GM21737 (cell line): ENCODE results near the gene VASN.
A peak's percentile ranks its signal among the peaks of the same experiment; 100 is the strongest.
"Not testable (repeated sequence)": the region's sequence is repeated elsewhere in the genome, so short reads cannot be mapped to it uniquely, and the experiment has no call there.

Experiments used
- ATAC-seq: cut with Tn5 transposase; IDR thresholded peaks from one replicate; pipeline ENCODE4 v1.9.1; 2021; ENCODE audit warnings: mild to moderate bottlenecking, moderate library complexity; ENCODE audit not compliant: unreplicated experiment

VASN gene

GRCh38 chr16:4336701-4337539 is 34.7 kb upstream of the VASN start:
- ATAC-seq = no peak

GRCh38 chr16:4337540-4338088 is 34.0 kb upstream of the VASN start:
- no peak for ATAC-seq

- ATAC-seq = no peak
These were observed 33.5 kb upstream of the VASN start for GRCh38 chr16:4338125-4338582.

GRCh38 chr16:4338712-4339299 is 32.8 kb upstream of the VASN start:
- no peak for ATAC-seq

GRCh38 chr16:4339455-4339854 is 32.2 kb upstream of the VASN start:
- no peak for ATAC-seq

GRCh38 chr16:4339909-4340308 is 31.7 kb upstream of the VASN start:
- no peak for ATAC-seq

- no peak for ATAC-seq
These were observed 31.2 kb upstream of the VASN start for GRCh38 chr16:4340443-4340842.

- ATAC-seq = no peak
These were observed 30.4 kb upstream of the VASN start for GRCh38 chr16:4341250-4341649.

GRCh38 chr16:4342866-4343744 is 28.5 kb upstream of the VASN start:
- no peak for ATAC-seq

GRCh38 chr16:4344300-4344982 is 27.2 kb upstream of the VASN start:
- not testable (repeated sequence) for ATAC-seq

- ATAC-seq = no peak
These were observed 26.4 kb upstream of the VASN start for GRCh38 chr16:4344983-4345835.

GRCh38 chr16:4345836-4346781 is 25.5 kb upstream of the VASN start:
- ATAC-seq = no peak

GRCh38 chr16:4347010-4347409 is 24.6 kb upstream of the VASN start:
- ATAC-seq = no peak

- no peak for ATAC-seq
These were observed 23.7 kb upstream of the VASN start for GRCh38 chr16:4347765-4348509.

- ATAC-seq = no peak
These were observed 22.3 kb upstream of the VASN start for GRCh38 chr16:4349332-4349731.

GRCh38 chr16:4350365-4350786 is 21.3 kb upstream of the VASN start:
- ATAC-seq = no peak

GRCh38 chr16:4350787-4351659 is 20.6 kb upstream of the VASN start, which contains the start of gene PAM16:
TSS of gene PAM16 (minus strand) at chr16:4351321. CDS start at chr16:4351234, 87 bp downstream.
- ATAC-seq = peak; percentile 88
